DMS 273 treated with DMSO at 0.1 percent for 48 hours (cell line): ENCODE results near the gene VWF.

Source experiments
- DNase-seq: peaks from one replicate; lab custom pipeline; 2025; lab: John Stamatoyannopoulos, UW

The VWF gene

GRCh38 chr12:6076776-6077691, 47.4 kb downstream of the VWF start:
- no peak for DNase-seq

GRCh38 chr12:6076346-6076745, 48.1 kb downstream of the VWF start:
- no peak for DNase-seq

DNA sequence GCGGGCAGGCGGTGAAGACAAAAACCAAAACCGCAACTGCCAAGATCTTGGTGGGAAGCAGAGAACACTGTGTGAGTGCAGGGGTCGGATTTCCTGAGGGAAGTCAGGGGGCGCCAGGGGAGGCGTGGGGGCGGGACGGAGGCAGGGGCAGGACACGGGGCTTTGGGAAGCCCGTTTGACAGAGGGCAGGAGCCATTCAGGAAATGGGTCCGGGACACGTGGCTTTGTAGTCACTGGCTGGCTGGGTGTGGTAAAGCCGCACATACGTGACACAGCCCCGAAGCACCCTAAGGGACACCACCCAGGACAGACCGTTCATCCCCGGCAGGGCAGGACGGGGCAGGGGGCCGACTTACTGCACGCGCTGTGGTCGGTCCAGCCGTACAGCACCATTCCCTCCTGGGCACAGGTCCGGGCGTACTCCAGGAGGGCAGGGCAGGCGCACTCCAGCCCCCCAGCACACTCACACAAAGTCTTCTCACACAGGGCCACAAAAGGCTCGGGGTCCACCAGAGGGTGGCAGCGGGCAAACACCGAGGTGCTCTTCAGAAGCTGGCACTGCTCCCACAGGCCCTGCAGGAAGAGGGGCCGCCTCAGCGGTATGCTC, 49.4 kb downstream of the VWF start:
- no peak for DNase-seq

DNA sequence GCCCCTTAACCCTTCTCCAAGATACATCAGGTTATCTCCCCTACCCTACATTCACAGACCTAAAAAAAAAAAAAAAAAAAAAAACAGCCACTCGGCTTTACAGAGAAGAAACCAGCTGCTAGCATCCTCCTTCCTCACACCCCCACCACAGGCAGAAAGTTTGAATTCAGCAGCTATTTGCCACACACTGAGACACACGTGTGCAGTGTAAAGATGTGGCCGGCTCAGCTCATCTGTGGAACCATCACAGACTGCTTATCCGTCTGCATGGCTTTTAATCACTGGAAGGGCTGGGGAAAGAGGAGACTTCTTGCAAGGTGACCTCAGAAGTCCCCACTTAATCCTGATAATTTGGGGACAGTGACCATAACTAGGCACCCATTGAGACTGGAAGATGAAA, 50.0 kb downstream of the VWF start:
- no peak for DNase-seq

DNA sequence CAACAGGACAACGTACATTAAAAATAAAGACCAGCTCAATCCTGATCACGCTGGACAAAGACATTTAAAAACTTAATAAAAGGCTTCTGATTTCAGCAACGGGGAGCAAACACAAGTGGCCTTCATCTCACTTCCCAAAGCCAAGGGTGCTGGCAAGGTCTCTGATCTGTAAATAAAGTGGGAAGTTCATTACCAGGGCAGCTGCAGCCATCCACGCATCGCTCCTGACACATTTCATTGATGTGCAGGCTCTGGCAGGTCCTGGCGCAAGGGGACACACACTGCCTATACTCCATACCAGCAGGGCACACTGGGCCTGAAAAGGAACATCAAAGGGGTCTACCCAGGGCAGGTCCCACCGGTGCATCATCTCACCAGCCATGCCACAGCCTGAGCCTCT, 51.0 kb downstream of the VWF start:
- no peak for DNase-seq

GRCh38 chr12:6072302-6072752, 52.1 kb downstream of the VWF start:
- no peak for DNase-seq

- no peak for DNase-seq
Observed at GRCh38 chr12:6071589-6071988, 52.9 kb downstream of the VWF start.

DNA sequence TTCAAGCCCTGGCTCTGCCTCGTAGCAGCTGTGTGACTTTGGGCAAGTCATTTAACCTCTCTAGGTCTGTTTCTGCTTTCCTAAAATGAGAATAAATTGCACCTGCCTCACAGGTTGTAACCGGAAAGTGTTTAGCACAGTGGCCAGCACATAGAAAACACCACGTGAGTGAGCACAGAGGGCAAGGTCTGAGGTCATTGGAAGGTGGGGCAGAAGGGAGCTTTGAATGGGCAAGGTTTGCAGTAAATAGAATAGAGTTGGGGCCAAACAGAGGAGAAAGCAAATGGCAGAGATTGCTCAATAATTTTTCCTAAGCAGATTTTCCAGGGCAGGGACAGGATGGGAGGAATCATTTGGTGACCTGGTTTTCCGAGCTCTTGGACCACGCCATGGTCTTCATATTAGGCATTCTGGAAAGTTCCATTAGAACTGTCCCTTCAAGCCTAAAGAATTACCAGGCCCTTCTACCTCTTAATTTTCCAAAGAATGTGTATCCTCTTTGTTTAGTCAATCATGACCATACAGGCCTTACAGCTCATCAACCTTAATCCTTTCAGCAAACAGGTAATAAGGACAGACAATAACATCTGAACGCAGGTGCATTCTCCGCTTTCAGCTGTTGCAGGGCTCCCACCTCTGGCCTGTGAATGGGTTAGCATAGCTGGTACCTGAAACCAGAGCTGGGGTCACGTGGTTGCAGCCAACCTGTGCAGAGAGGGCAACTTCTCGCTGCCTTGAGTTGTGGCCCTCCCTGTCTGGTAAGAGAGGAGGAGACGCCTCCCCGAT, 53.8 kb downstream of the VWF start:
- no peak for DNase-seq

- DNase-seq = no peak
Observed at GRCh38 chr12:6069437-6070093, 54.9 kb downstream of the VWF start.

GRCh38 chr12:6068227-6068626, 56.2 kb downstream of the VWF start:
- no peak for DNase-seq

DNA sequence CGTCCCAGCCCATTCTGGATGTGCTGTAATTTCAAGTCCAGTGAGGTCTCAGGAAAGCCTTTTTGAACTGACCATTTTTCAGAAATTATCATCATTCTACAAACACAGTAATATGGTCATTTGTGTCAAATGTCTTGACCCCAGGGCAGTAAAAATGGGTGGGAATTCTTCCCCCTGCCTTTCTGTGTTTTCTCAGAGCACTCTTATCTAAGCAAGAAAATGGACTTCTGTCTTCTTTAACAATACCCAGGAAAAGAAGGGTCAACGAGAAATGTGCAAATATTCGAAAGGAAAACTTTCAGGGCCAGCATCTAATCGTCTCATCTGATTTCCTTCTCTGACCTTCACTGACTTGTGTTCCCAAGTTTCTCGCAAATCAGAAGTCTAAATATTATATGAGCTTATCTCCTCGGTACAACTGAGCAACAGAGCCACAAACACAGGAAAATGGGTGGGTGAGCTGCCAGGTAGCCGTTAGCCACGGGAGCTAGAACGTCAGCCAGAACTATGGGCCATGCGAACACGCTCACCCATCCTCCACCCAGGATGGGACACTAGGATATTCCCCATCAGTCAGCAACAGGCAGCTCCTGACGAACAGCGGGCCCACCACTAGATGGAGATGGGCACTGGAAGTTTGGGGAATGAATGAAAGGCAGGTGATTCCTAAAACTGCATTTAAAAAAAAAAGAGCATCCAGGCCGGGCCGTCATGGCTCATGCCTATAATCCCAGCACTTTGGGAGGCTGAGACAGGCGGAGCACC, 57.1 kb downstream of the VWF start:
- DNase-seq = no peak

DNA sequence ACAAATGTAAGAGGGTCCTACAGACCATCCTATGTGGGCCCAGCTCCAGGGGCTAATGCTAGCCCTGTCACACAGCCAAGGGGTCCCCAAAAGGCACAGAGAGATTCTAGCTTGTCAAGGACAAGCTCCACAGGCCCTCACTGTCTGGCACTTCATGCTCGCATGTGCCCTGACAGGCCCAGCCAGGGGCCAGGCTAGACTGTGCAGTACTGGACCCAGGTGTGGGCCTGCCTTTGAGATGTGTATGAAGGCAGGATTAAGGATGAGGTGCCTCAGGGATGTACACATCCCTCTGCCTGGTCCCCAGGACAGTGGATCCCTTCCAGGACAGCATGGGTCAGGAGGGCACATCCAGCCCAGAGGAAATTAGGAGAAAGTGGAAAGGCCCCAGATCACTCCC, 57.8 kb downstream of the VWF start:
- no peak for DNase-seq

DNA sequence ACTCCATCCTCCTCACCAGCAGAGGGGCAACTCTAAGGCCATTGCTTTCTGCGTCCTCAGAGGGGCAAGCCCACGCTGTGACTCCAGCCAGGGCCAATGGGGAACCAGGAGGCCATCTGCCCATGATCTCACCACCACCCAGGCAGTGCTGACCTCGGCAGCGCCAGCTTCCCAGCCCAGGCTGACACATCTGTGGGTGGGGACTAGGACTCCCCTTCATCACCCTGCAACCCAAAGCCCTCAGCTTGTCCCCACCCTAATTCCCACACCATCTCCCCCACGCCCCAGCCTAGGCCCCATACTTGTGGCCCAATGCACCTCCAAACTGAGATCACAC, 58.6 kb downstream of the VWF start:
- DNase-seq = no peak

DNA sequence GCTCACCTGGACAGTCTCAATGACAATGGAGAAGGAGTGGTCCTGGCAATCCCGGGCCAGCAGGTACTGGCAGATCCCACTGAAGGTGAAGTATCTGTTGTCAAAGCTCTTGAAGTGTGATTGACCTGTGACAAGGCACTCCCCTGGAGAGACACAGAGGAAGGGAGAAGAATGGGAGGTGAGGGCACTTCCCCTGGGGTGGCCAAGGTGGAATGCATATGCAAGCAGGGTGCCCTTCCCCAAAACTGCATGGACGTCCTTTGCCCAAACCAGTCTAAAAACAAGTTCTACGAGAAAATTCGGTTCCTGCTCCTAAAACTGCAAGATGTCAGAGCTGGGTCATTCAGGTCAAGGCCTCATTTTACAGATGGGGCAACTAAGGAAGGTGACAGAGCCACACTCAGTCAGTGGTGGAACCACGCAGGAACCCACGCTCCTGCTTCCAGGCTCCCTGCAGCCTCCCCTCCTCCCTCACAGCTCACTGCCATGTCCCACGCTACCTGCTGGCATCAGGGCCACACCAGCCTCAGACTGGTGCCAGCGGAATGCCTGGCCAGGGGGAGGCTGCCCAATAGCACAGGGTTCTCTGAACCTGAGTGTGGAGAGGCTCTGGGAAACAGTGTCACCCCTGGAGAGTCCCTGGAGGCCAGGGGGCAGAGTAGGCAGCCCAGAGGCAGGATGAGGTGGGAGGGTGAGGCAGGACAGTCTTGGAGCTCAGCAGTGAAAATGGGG, 59.2 kb downstream of the VWF start:
- no peak for DNase-seq

DNA sequence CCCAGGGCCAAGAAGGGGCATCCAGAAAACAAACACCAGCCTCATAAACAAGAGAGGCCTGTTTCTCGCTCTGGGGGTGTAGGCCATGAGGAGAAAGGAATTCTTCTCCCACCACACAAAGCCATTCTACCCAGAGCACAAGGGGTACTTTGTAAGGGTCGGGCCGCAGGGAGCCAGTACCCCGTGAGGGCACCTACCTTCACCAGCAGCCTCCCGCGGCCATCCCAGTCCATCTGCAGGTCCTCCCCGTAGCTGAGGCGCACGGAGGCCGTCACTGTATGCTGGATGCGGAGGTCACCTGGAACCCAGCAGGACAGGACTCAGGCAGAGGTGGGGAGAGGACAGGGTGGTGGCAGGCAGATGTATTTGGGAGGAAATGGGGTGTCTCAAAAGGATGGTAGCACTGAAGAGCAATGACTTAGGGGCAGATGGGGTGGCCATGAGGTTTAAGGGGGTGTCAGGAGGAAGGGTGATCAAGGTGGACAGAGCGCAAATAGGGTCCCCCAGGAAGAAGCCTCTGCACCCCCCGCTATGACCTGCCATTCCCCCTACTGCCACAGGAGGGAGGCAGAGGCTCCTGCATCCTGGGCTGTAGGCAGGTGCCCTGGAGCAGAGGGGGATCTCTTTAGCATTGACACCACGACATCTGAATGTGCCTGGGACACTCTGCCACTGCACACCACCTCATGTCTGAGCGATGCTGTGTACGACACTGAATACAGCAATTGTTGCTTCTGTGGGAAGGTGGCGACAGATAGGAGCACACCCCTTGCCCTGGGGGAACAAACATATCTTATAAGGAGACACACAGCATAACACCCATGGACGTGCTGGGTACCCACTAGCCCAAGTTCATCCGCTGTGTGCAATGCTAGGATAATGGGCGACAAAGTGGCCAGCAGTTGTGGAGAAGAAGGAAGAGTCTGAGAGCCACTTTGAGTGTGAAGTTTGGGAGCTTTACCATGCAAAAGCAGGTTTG, 61.4 kb downstream of the VWF start:
- peak; percentile 1 for DNase-seq

DNA sequence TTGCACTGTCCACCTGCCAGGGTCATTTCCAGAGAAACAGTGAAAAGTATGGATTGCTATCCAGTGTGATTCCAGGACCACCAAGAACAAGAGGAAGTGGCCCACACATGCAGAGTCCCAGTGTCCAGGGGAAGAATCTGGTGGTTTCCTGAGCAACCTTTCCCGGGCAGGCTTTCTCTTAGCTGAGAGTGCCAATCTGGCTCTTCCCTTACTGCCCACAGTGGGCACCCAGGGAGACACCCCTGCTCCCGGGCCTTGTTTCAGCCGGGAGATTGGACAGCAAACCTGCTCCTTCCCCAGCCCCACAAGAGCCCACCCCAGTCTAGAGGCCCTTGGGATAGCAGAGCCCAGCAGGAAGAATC, 62.1 kb downstream of the VWF start:
- no peak for DNase-seq

DNA sequence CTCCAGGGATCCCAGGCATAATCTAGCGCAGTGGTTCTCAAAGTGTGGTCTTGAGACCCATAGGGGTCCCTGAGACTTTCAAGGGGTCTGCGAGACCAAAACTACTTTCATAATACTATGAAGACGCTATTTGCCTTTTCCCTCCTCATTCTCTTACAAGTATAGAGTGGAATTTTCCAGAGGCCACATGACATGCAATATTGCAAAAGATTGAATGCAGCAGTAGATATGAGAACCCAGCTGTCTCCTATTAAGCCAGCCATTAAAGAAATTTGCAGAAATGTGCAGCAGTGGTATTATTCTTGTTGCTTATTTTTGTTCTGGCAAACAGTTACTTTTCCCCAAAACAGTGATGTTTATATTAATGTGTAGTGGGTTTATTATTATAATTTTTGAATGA, 62.8 kb downstream of the VWF start:
- DNase-seq = no peak

GRCh38 chr12:6059860-6060565, 64.5 kb downstream of the VWF start:
- DNase-seq = no peak

DNA sequence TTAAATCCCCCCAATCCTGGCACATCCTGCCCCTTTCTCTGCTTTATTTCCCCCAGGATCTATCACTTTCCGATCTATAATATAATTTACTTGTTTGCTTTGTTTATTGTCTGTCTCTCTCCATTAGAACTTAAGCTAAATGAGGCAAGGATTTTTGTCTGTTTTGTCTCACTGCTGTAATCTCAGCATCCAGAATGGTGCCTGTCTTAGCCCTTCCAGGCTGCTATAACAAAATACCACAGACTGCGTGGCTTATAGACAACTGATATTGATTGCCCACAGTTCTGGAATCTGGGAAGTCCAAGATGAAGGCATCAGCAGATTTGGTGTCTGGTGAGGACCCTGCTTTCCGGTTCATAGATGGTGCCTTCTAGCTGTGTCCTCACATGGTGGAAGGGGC, 65.2 kb downstream of the VWF start:
- no peak for DNase-seq
